Measurements from ENCODE around the gene LRRC23. TPM values are rescaled to one million over a fixed set of nuclear protein-coding genes. Genes with fewer than 3 reads are reported as not detected.
A peak's percentile ranks its signal among the peaks of the same experiment; 100 is the strongest.

LRRC23 gene, protein sequence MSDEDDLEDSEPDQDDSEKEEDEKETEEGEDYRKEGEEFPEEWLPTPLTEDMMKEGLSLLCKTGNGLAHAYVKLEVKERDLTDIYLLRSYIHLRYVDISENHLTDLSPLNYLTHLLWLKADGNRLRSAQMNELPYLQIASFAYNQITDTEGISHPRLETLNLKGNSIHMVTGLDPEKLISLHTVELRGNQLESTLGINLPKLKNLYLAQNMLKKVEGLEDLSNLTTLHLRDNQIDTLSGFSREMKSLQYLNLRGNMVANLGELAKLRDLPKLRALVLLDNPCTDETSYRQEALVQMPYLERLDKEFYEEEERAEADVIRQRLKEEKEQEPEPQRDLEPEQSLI
- total RNA-seq (ENCODE audit: unreplicated experiment), result 5.7 TPM
- long read RNA-seq, partial matches to known transcripts, result 0 of 1 reads
- long read RNA-seq, other reads (novel, unspliced or antisense), result 0 of 1 reads

DNA sequence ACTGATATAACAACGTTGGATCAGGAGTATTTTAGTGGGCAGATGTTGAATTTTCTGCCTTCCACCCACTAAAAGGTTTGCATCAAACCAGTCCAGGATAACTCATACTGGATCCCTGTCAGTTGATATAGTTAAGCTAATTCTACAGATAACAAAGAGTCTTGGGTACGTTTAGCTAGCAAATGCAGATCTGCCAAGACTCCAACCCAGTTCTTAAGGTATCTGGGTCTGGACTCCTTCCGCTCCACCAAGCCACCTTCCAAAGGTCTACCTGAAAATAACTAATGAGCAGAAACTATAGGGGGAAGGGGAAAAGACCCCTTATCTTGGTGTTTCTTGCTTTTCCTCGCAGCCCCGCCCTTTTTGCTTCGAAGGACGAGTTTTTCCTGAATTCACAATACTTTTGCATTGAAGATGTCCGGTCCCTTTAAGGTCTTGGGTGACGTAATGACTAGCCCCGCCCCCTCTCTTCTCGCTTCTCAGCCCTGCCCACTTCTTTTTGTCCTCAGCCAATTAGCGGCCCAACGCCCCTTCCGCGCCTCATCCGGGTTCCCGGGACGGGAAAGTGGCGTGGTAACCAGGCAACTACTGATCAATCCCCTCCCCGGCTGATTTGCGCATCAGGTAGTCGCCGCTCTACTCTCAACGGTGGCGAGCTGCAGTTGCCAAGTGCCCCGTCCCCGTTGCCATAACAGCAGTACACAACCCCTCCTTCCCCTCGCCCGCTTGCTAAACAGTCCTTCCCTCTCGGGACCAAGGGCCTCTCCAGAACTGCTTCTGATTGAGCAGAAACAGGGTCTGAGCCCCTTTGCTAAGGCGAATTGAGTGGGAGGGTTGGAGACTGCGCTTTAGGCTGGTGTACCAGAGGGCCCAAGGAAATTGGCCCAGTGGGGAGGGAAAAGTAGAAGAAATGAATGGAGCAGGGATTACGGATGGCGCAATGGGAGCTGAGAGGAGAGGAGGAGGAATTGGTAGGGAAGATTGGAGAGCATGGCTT, at the start of gene LRRC23:
Gene LRRC23 (plus strand): TSS at position 543 of the 997 bp plus-strand sequence. CDS start 812 bp downstream, outside the sequence.
- Mint-ChIP-seq H3K9me3 (ENCODE audit: unreplicated experiment) (no peaks in the 10 kb centered on the region), H3K27me3 (ENCODE audit: unreplicated experiment) (peaks cover 6% of the 10 kb centered on the region), H3K4me1 (ENCODE audit: unreplicated experiment) (peaks cover 4% of the 10 kb centered on the region), H3K36me3 (ENCODE audit: low read depth, unreplicated experiment) (peaks cover 4% of the 10 kb centered on the region), H3K27ac (ENCODE audit: unreplicated experiment) (no peak within 1 kb of the TSS), H3K4me3 (ENCODE audit: unreplicated experiment) (no peak within 1 kb of the TSS)
- peak; percentile 97 for DNase-seq (ENCODE audit: low spot score)
- TF ChIP-seq, protein P1, sequence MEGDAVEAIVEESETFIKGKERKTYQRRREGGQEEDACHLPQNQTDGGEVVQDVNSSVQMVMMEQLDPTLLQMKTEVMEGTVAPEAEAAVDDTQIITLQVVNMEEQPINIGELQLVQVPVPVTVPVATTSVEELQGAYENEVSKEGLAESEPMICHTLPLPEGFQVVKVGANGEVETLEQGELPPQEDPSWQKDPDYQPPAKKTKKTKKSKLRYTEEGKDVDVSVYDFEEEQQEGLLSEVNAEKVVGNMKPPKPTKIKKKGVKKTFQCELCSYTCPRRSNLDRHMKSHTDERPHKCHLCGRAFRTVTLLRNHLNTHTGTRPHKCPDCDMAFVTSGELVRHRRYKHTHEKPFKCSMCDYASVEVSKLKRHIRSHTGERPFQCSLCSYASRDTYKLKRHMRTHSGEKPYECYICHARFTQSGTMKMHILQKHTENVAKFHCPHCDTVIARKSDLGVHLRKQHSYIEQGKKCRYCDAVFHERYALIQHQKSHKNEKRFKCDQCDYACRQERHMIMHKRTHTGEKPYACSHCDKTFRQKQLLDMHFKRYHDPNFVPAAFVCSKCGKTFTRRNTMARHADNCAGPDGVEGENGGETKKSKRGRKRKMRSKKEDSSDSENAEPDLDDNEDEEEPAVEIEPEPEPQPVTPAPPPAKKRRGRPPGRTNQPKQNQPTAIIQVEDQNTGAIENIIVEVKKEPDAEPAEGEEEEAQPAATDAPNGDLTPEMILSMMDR (IDR thresholded peaks at IDR 0.05; ENCODE audit: unreplicated experiment), result no peak

DNA sequence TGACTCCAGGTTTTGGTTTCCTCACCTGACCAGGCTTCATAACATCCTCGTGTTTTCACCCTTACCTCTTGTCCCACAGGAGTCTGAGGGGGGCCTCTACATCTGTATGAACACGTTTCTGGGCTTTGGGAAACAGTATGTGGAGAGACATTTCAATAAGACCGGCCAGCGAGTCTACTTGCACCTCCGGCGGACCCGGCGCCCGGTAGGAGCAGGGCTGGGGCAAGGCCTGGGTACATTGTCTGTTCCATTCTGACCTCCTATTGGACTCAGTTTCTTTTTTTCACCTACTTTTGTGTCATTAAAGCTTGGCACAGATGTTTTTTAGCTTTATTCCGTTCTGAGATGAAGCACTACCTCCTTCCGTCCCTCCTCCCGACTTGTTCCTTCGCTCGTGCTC, 49.3 kb upstream of the LRRC23 start:
- peak overlapping the region; percentile 30 for H3K27ac Mint-ChIP-seq (ENCODE audit: unreplicated experiment)
- H3K36me3 Mint-ChIP-seq (ENCODE audit: low read depth, unreplicated experiment), result peaks cover 33% of the 10 kb centered on the region
- TF ChIP-seq, protein P1 (IDR thresholded peaks at IDR 0.05; ENCODE audit: unreplicated experiment), result no peak
- H3K9me3 Mint-ChIP-seq (ENCODE audit: unreplicated experiment), result no peaks in the 10 kb centered on the region
- H3K4me1 Mint-ChIP-seq (ENCODE audit: unreplicated experiment), result peaks cover 27% of the 10 kb centered on the region
- no peak overlapping the region for H3K4me3 Mint-ChIP-seq (ENCODE audit: unreplicated experiment)
- DNase-seq (ENCODE audit: low spot score), result no peak
- H3K27me3 Mint-ChIP-seq (ENCODE audit: unreplicated experiment), result peaks cover 6% of the 10 kb centered on the region

DNA sequence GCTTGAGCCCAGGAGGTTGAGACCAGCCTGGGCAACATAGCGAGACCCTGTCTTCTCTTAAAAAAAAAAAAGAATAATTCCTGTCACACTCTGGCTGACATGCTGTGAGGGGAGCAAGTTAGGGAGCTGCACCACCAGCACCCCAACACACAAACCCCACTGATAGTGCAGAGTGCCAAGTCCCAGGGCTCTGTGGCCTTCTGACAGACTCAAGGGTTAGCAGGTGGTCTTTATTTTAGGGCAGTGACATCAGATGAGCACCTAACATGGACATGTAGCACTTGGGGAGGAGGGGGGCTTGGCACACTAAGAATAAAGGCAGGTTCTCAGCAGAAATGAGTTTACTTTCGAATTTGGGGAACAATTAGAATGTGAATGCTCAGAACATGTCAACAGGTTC, 45.8 kb upstream of the LRRC23 start:
- H3K9me3 Mint-ChIP-seq (ENCODE audit: unreplicated experiment), result no peaks in the 10 kb centered on the region
- no peak overlapping the region for H3K4me3 Mint-ChIP-seq (ENCODE audit: unreplicated experiment)
- no peak overlapping the region for H3K27ac Mint-ChIP-seq (ENCODE audit: unreplicated experiment)
- H3K36me3 Mint-ChIP-seq (ENCODE audit: low read depth, unreplicated experiment), result peaks cover 49% of the 10 kb centered on the region
- H3K4me1 Mint-ChIP-seq (ENCODE audit: unreplicated experiment), result peaks cover 9% of the 10 kb centered on the region
- H3K27me3 Mint-ChIP-seq (ENCODE audit: unreplicated experiment), result peaks cover 6% of the 10 kb centered on the region
- no peak for DNase-seq (ENCODE audit: low spot score)
- TF ChIP-seq, protein P1 (IDR thresholded peaks at IDR 0.05; ENCODE audit: unreplicated experiment), result no peak

DNA sequence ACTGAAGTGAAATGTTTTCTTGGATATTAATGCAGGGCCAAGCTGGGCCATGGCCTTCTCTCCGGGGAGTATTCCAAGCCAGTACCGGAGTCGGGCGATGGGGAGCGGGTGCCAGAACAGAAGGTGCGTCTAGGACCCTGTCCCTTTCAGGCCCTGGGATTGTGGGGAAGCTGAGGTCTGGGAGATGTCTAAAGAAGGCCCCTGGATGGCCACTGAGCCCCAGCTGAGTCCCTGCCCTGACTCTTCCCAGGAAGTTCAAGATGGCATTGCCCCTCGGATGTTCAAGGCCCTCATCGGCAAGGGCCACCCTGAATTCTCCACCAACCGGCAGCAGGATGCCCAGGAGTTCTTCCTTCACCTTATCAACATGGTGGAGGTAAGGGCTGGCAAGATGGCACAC, 44.5 kb upstream of the LRRC23 start:
- TF ChIP-seq, protein P1 (IDR thresholded peaks at IDR 0.05; ENCODE audit: unreplicated experiment), result no peak
- no peak for DNase-seq (ENCODE audit: low spot score)
- Mint-ChIP-seq H3K27ac (ENCODE audit: unreplicated experiment) (no peak overlapping the region), H3K9me3 (ENCODE audit: unreplicated experiment) (no peaks in the 10 kb centered on the region), H3K4me3 (ENCODE audit: unreplicated experiment) (peak overlapping the region; percentile 74), H3K4me1 (ENCODE audit: unreplicated experiment) (no peaks in the 10 kb centered on the region), H3K27me3 (ENCODE audit: unreplicated experiment) (peaks cover 6% of the 10 kb centered on the region), H3K36me3 (ENCODE audit: low read depth, unreplicated experiment) (peaks cover 56% of the 10 kb centered on the region)

All from endothelial cell (in vitro differentiated cells).